SK-N-SH (cell line): ENCODE measurements around the gene OS9. TPM values are rescaled to one million over a fixed set of nuclear protein-coding genes. Genes with fewer than 3 reads are reported as not detected.

Experiments
- CTCF ChIA-PET: fragments of 300-600, 350-600 bp; formaldehyde crosslinking; extraction: SDS; loops from one replicate; lab custom pipeline; 2021; lab: Yijun Ruan, JAX
- POLR2A ChIA-PET: fragments of 350-600 bp; sonication (Branson Sonifier 250); formaldehyde crosslinking; extraction: SDS; loops from one replicate; lab custom pipeline; 2020; ENCODE audit warnings: antibody characterized with exemption, inconsistent platforms; lab: Yijun Ruan, JAX
- DNase-seq: peaks from one replicate; pipeline ENCODE4 v3.0.0; 2012
- H2AFZ ChIP-seq: fragments of 200-600 bp; sonication (generic); 2 replicates; pipeline ENCODE4 v1.8.1; 2016; ENCODE audit warnings: antibody characterized with exemption, mild to moderate bottlenecking, low read depth
- H3F3A ChIP-seq: fragments of 200-600 bp; sonication (generic); replicated peaks from 2 replicates; pipeline ENCODE3; 2016; ENCODE audit warnings: antibody characterized with exemption, mild to moderate bottlenecking; ENCODE audit not compliant: insufficient read depth
- H3K27ac ChIP-seq, 2 experiments: fragments of 200-500 bp in 1 of 2; fragments of 200-600 bp in 1 of 2; sonication (Bioruptor generic) in 1 of 2; sonication (generic), shearing (Covaris generic) in 1 of 2; 2 replicates each; pipeline versions ENCODE4 v1.5.1 to v1.6.1; 2014 to 2016; ENCODE audit warnings: low read depth in 2 of 2, inconsistent platforms in 1 of 2, low read length in 1 of 2, mild to moderate bottlenecking in 1 of 2, mixed read lengths in 1 of 2
- H3K27me3 ChIP-seq: fragments of 200-600 bp; sonication (generic), shearing (Covaris generic); 2 replicates; pipeline ENCODE4 v1.6.1; 2016; ENCODE audit warnings: mixed run types; ENCODE audit not compliant: insufficient read depth
- H3K36me3 ChIP-seq, 2 experiments: fragments of 200-500 bp in 1 of 2; fragments of 200-600 bp in 1 of 2; sonication (Bioruptor generic) in 1 of 2; sonication (generic) in 1 of 2; replicated peaks in 1 of 2; 2 replicates each; pipeline versions ENCODE3 to v1.5.1; 2014 to 2016; ENCODE audit warnings: low read length in 1 of 2, mild to moderate bottlenecking in 1 of 2; ENCODE audit not compliant: insufficient read depth in 2 of 2, control insufficient read depth in 1 of 2
- H3K4me1 ChIP-seq, 2 experiments: fragments of 200-500 bp in 1 of 2; fragments of 200-600 bp in 1 of 2; sonication (Bioruptor generic) in 1 of 2; sonication (generic), shearing (Covaris generic) in 1 of 2; 2 replicates each; pipeline versions ENCODE4 v1.5.1 to v1.6.1; 2014 to 2016; ENCODE audit warnings: low read depth in 1 of 2, low read length in 1 of 2, mixed run types in 1 of 2; ENCODE audit not compliant: insufficient read depth in 2 of 2, control insufficient read depth in 1 of 2
- H3K4me2 ChIP-seq: fragments of 200-600 bp; sonication (generic), shearing (Covaris generic); 2 replicates; pipeline ENCODE4 v1.6.1; 2017; ENCODE audit warnings: mixed run types
- H3K4me3 ChIP-seq, 2 experiments: fragments of 200-500 bp in 1 of 2; fragments of 200-600 bp in 1 of 2; sonication (Bioruptor generic) in 1 of 2; sonication (generic), shearing (Covaris generic) in 1 of 2; 2 replicates each; pipeline versions ENCODE4 v1.5.1 to v1.8.1; 2014 to 2016; ENCODE audit warnings: low read depth in 2 of 2, inconsistent platforms in 1 of 2, low read length in 1 of 2, mild to moderate bottlenecking in 1 of 2, mixed read lengths in 1 of 2, moderate library complexity in 1 of 2
- H3K79me2 ChIP-seq: fragments of 200-600 bp; sonication (generic); 2 replicates; pipeline ENCODE4 v1.8.1; 2017; ENCODE audit warnings: mild to moderate bottlenecking; ENCODE audit not compliant: insufficient read depth
- H3K9ac ChIP-seq: fragments of 200-600 bp; sonication (generic); 2 replicates; pipeline ENCODE4 v1.6.1; 2017; ENCODE audit warnings: mixed run types
- H3K9me2 ChIP-seq: fragments of 200-600 bp; sonication (generic); 2 replicates; pipeline ENCODE4 v1.6.1; 2017; ENCODE audit warnings: mixed run types
- H3K9me3 ChIP-seq: fragments of 200-600 bp; sonication (generic); 2 replicates; pipeline ENCODE4 v1.6.1; 2017; ENCODE audit warnings: mixed run types, mild to moderate bottlenecking, moderate library complexity
- H4K20me1 ChIP-seq: fragments of 200-600 bp; sonication (generic); 2 replicates; pipeline ENCODE4 v1.6.1; 2017; ENCODE audit warnings: mild to moderate bottlenecking, mixed run types; ENCODE audit not compliant: insufficient read depth
- CTCF ChIP-seq: fragments of 200-600 bp; sonication (generic); IDR thresholded peaks from 2 replicates; pipeline ENCODE4 v1.6.1; 2017; ENCODE audit warnings: antibody characterized with exemption, mild to moderate bottlenecking, moderate library complexity
- ELF1 ChIP-seq: IDR thresholded peaks from 2 replicates; pipeline ENCODE4 v1.4.0; 2012
- EZH2phosphoT487 ChIP-seq: fragments of 200-600 bp; sonication (generic); IDR thresholded peaks from 2 replicates; pipeline ENCODE4 v1.6.1; 2017; ENCODE audit warnings: low read depth, mixed run types, mild to moderate bottlenecking, antibody characterized with exemption, moderate library complexity, borderline replicate concordance
- FOXJ3 ChIP-seq: sonication (generic); formaldehyde crosslinking; IDR thresholded peaks from 2 replicates; pipeline ENCODE4 v1.5.1; 2020; ENCODE audit warnings: mild to moderate bottlenecking, missing genetic modification reagents
- GABPA ChIP-seq: IDR thresholded peaks from 2 replicates; pipeline ENCODE4 v1.4.0; 2012; ENCODE audit warnings: low read depth, mild to moderate bottlenecking
- IRF3 ChIP-seq: fragments of 150-350 bp; IDR thresholded peaks from 2 replicates; pipeline ENCODE4 v1.6.1; 2016; ENCODE audit warnings: mild to moderate bottlenecking, low read depth, low read length
- JUND ChIP-seq: IDR thresholded peaks from 2 replicates; pipeline ENCODE4 v1.4.0; 2012
- MEF2A ChIP-seq: IDR thresholded peaks from 2 replicates; pipeline ENCODE4 v1.4.0; 2012; ENCODE audit warnings: low read depth, borderline replicate concordance
- MXI1 ChIP-seq: IDR thresholded peaks from 2 replicates; pipeline ENCODE4 v1.6.1; 2012; ENCODE audit warnings: mild to moderate bottlenecking, low read depth, low read length, improper control_type of control experiment
- PBX3 ChIP-seq: IDR thresholded peaks from 2 replicates; pipeline ENCODE4; 2012
- RAD21 ChIP-seq: IDR thresholded peaks from 2 replicates; pipeline ENCODE4 v1.6.1; 2012; ENCODE audit warnings: mild to moderate bottlenecking, low read length
- REST ChIP-seq: IDR thresholded peaks from 2 replicates; pipeline ENCODE4 v1.6.1; 2012; ENCODE audit warnings: mild to moderate bottlenecking, low read depth, low read length, moderate library complexity
- SIN3A ChIP-seq: IDR thresholded peaks from 2 replicates; pipeline ENCODE4 v1.6.1; 2012; ENCODE audit warnings: low read depth, mild to moderate bottlenecking, low read length, moderate library complexity, borderline replicate concordance
- USF1 ChIP-seq: IDR thresholded peaks from 2 replicates; pipeline ENCODE4 v1.4.0; 2012; ENCODE audit warnings: low read depth, borderline replicate concordance
- USF2 ChIP-seq: fragments of 150-350 bp; IDR thresholded peaks from 2 replicates; pipeline ENCODE4 v1.6.1; 2017; ENCODE audit warnings: antibody characterized with exemption, low read length, low read depth, borderline replicate concordance
- YY1 ChIP-seq: IDR thresholded peaks from 2 replicates; pipeline ENCODE4 v1.4.0; 2012; ENCODE audit warnings: low read depth, mild to moderate bottlenecking
- ZBTB33 ChIP-seq: IDR thresholded peaks from 2 replicates; pipeline ENCODE4 v1.4.0; 2012; ENCODE audit warnings: low read depth, borderline replicate concordance
- WGBS: methylation state at CpG from one replicate; pipeline ENCODE4 v1.1.6; 2017; ENCODE audit warnings: low lambda C conversion rate; 5-methylcytosine and 5-hydroxymethylcytosine counted together
- polyA plus RNA-seq, 3 experiments: library from polyadenylated mRNA; depleted of rRNA; stranded (reverse); fragments of >200 nt; gene quantifications; 2 replicates each; pipeline ENCODE4 v1.2.3, GENCODE V29; 2012

Gene OS9
- polyA plus RNA-seq, 1 of the 3 experiments (the other 2 are of a cell fraction): 280 TPM

- TF ChIP-seq USF1 (no peak), CTCF (no peak), PBX3 (no peak), USF2 (no peak), SIN3A (no peak)
Observed at GRCh38 chr12:57738661-57739237, 44.8 kb downstream of the OS9 start, which contains the start of gene AGAP2 (continued).

GRCh38 chr12:57739387-57739786 is 45.5 kb downstream of the OS9 start:
- Histone ChIP-seq H2AFZ (no peak overlapping the region), H3K9ac (no peak overlapping the region), H3K4me1 (peaks cover 0 to 35% of the 10 kb centered on the region in 2 experiments; a peak in 2 of 4 replicates), H3K9me3 (no peaks in the 10 kb centered on the region), H3K79me2 (no peaks in the 10 kb centered on the region), H3K27ac (peak overlapping the region in 1 of 2 experiments; percentile 5; a peak in 1 of 4 replicates), H3K4me2 (peak overlapping the region; percentile 87; the same call in 1 of the 2 replicates), H3F3A (peaks cover 18% of the 10 kb centered on the region), H4K20me1 (no peaks in the 10 kb centered on the region), H3K4me3 (peak overlapping the region in 1 of 2 experiments; percentile 63; a peak in 1 of 4 replicates), H3K27me3 (no peaks in the 10 kb centered on the region), H3K9me2 (no peaks in the 10 kb centered on the region), H3K36me3 (no peaks in the 10 kb centered on the region)
- ChIA-PET POLR2A (no interaction called here), CTCF (interaction anchor here (0.7 to 7.1 kb wide), 6 partner anchors 9 to 156 kb away, joined by 3 to 133 read pairs (median 6); no protein-coding TSS in a partner anchor)
- no peak for DNase-seq
- 49% methylated on average over 7 of the region's 7 CpGs for WGBS
- no peak for TF ChIP-seq PBX3
- no peak for TF ChIP-seq GABPA
- no peak for TF ChIP-seq JUND
- no peak for TF ChIP-seq ZBTB33
- no peak for TF ChIP-seq RAD21
- TF ChIP-seq IRF3: no peak
- no peak for TF ChIP-seq MXI1
- TF ChIP-seq MEF2A: no peak
- TF ChIP-seq REST: no peak
- TF ChIP-seq YY1: no peak
- TF ChIP-seq FOXJ3 (CRISPR knock-in tag): no peak
- TF ChIP-seq EZH2phosphoT487: no peak
- TF ChIP-seq ELF1: no peak
